ENCODE measurements around the gene TLR9. TPM values are rescaled to one million over a fixed set of nuclear protein-coding genes. Genes with fewer than 3 reads are reported as not detected.

The TLR9 gene
- total RNA-seq, 2 experiments from 2014 or later: 0.59 to 0.90 TPM

DNA sequence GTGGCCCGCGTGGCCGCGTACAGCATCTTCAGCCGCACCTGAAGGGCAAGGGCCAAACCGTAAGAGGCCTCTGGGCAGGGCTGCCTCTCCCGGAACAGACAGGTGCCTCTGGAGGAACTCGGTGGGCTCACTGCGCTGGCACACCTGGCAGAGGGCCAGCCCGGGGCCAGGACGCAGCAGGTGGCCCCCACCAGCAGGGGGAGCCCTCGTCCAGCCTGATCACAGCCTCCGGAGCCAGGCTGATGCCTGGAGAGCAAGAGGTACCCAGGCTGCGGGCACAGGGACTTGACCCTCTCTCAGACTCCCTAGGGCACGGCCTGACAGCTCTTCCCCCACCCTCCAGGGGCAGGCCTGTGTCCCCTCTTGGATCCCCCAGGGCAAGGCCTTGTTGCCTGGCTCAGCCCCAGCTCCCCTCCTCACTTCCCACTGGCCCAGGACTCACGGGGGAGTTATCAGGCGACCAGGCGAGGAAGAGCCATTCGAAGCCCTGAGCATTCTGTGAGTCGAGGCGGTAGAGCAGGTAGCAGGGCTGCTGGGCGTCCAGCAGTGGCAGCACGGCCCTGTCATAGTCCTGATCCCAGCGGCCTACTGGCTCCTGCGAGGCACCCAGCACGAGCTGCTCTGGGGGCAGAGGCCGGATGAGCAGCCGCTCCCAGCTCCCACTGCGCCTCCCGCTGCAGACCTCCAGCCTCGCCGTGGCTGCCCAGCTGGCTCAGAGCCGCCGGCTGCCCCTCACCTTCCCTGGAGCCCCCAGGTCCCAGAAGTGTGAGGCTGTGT, 6.2 kb upstream of the TLR9 start:
- DNase-seq: peak; percentile 90
- peaks cover 37% of the 10 kb centered on the region for H3K4me1 Mint-ChIP-seq (ENCODE audit: low read depth)
- peak overlapping the region; percentile 73 for H3K27ac Mint-ChIP-seq
- ChIA-PET POLR2A (interaction anchor here (1.2 to 2.6 kb wide), 6 partner anchors 8 to 52 kb away, joined by 3 to 16 read pairs (median 5); partner anchors contain the start of gene WDR82), CTCF (interaction anchor here (0.6 to 8.8 kb wide), 37 partner anchors 9 to 216 kb away, joined by 3 to 136 read pairs (median 5); partner anchors contain the start of genes GLYCTK, PPM1M and WDR82)
- H3K4me3 Mint-ChIP-seq: no peak overlapping the region
- intact Hi-C loops (cut with micrococcal nuclease): loop anchor here (1.0 kb wide), 1 partner anchor 108 kb away; no protein-coding TSS in a partner anchor
- H3K36me3 Mint-ChIP-seq: peaks cover 37% of the 10 kb centered on the region
- H3K9me3 Mint-ChIP-seq: no peaks in the 10 kb centered on the region
- no peaks in the 10 kb centered on the region for H3K27me3 Mint-ChIP-seq

DNA sequence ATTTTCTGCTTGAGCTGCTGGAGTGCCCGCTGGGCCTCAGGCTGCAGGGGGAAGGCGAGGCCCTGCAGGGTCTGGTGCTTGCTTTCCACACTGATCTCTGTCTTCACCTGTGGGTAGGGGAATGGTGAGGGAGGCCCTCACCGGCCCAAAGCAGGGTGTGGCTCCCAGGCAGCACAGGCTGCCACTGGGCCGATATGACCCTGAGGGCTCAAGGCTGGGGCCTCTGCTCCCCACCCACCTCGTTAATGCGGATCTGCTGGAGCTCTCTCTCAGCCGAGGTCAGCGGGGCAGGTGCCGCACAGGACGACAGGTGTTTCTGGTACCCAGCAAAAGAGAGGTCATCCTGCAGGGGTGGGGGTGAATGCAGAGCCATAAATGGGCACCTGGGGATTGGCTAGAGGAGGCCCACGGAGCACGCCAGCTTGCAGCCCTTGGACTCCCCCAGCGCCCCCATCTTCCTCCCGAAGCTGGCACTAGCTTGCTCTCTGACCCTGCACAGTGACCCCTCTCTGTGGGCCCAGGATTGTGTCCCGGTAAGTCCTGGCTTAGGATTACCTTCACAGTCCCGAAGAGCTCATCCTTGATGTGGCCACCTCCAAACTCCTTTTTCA, 5.5 kb upstream of the TLR9 start:
- H3K4me1 Mint-ChIP-seq (ENCODE audit: low read depth): peaks cover 37% of the 10 kb centered on the region
- POLR2A ChIA-PET: interaction anchor here (1.2 to 2.6 kb wide), 6 partner anchors 9 to 53 kb away, joined by 3 to 16 read pairs (median 5); partner anchors contain the start of gene WDR82

DNA sequence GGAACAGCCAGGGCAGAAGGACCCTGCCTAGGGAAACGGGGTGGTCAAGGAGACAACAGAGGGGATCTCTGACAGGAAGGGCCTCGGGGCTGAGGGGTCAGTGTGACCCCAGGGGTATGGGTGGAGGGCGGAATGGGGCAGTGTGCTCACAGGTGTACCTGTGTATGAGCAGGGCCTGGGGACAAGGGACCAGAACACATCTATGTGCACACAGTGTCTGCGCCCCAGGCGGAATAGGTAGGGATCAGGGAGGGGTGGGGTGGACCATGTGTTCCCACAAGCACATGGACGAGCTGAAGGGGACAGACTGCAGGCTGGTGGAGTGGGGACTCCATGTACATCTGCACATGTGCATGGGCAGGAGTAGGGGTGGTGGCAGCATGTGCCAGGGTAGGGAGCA, 5.0 kb upstream of the TLR9 start:
- ChIA-PET CTCF (interaction anchor here (0.9 to 8.8 kb wide), 12 partner anchors 10 to 218 kb away, joined by 4 to 136 read pairs (median 12); partner anchors contain the start of genes GLYCTK, PPM1M and WDR82), POLR2A (interaction anchor here (1.2 to 2.0 kb wide), 2 partner anchors 10 to 53 kb away, joined by 4 to 7 read pairs; no protein-coding TSS in a partner anchor)
- H3K4me1 Mint-ChIP-seq (ENCODE audit: low read depth): peaks cover 37% of the 10 kb centered on the region
- DNase-seq: no peak
- no peaks in the 10 kb centered on the region for H3K9me3 Mint-ChIP-seq
- peak overlapping the region; percentile 49 for H3K27ac Mint-ChIP-seq
- H3K36me3 Mint-ChIP-seq: peaks cover 33% of the 10 kb centered on the region
- no peak overlapping the region for H3K4me3 Mint-ChIP-seq
- intact Hi-C loops (cut with micrococcal nuclease): no loop called here
- no peaks in the 10 kb centered on the region for H3K27me3 Mint-ChIP-seq

More for the DNA sequence above, 5.5 kb upstream of the TLR9 start:
- no peak for DNase-seq
- CTCF ChIA-PET: interaction anchor here (0.7 to 8.8 kb wide), 27 partner anchors 10 to 217 kb away, joined by 3 to 136 read pairs (median 7); partner anchors contain the start of genes GLYCTK, PPM1M and WDR82
- H3K27ac Mint-ChIP-seq: peak overlapping the region; percentile 49
- H3K36me3 Mint-ChIP-seq: peaks cover 35% of the 10 kb centered on the region
- H3K9me3 Mint-ChIP-seq: no peaks in the 10 kb centered on the region
- H3K4me3 Mint-ChIP-seq: no peak overlapping the region
- H3K27me3 Mint-ChIP-seq: no peaks in the 10 kb centered on the region
- intact Hi-C loops (cut with micrococcal nuclease): loop anchor here (1.0 kb wide), 1 partner anchor 108 kb away; no protein-coding TSS in a partner anchor

DNA sequence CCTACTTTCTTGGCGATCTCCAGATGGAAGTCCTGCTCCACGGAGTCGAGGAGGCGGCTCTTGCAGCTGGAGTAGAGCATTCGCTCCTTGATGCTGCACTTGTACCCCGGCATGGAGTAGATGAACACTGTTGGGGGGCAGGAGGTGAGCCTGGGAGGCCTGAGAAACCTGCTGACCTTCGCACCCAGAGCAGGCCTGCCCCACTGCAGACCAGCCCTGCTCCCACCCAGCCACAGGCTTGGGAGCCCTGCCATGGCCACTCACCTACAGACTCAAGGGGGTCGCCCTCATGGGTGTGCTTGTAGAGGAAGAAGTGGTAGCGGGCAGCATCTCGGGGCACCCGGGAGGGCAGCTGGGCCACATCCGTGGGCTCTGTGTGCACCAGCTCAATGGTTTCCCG, 4.2 kb upstream of the TLR9 start:
- no peak overlapping the region for H3K4me3 Mint-ChIP-seq
- ChIA-PET POLR2A (no interaction called here), CTCF (interaction anchor here (1.0 to 8.8 kb wide), 3 partner anchors 9 to 110 kb away, joined by 5 to 136 read pairs (median 10); partner anchors contain the start of gene WDR82)
- no peak overlapping the region for H3K27ac Mint-ChIP-seq
- H3K27me3 Mint-ChIP-seq: no peaks in the 10 kb centered on the region
- H3K36me3 Mint-ChIP-seq: peaks cover 33% of the 10 kb centered on the region
- no peak for DNase-seq
- H3K9me3 Mint-ChIP-seq: no peaks in the 10 kb centered on the region
- intact Hi-C loops (cut with micrococcal nuclease): no loop called here
- peaks cover 41% of the 10 kb centered on the region for H3K4me1 Mint-ChIP-seq (ENCODE audit: low read depth)

DNA sequence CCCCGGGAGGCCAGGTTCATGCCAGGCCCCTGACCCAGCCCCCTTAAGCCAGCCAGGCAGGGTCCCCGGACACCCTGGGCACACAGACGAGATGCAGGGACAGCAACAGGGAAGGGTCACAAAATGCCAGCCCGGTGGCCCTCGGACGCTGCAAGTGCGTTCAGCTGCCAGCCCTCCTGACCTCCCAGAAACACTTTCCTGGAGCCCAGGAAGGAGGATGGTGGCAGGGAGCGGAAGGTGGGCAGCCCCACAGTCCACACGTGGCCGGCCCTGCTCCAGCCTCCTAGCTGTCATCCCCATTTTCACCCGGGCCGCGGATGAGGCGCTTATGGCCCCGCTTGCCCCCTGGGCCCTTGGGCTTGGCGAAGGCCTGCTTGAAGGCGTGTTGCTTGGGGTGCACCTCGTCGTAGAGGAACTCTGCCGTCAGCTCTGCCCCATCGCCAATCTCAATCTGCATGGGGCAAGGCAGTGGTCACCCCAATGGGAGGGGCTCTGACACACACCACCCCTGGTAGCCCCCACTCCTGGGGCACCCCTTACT, 3.4 kb upstream of the TLR9 start:
- no peak for DNase-seq
- Mint-ChIP-seq H3K4me1 (ENCODE audit: low read depth) (peaks cover 42% of the 10 kb centered on the region), H3K9me3 (no peaks in the 10 kb centered on the region), H3K27me3 (no peaks in the 10 kb centered on the region), H3K4me3 (no peak overlapping the region), H3K36me3 (peaks cover 29% of the 10 kb centered on the region), H3K27ac (no peak overlapping the region)
- ChIA-PET POLR2A (interaction anchor here (0.5 kb wide), 1 partner anchor 10 kb away, joined by 3 read pairs; the partner anchor contains the start of gene TWF2), CTCF (interaction anchor here (1.0 to 8.8 kb wide), 3 partner anchors 9 to 110 kb away, joined by 5 to 136 read pairs (median 10); partner anchors contain the start of gene WDR82)
- intact Hi-C loops (cut with micrococcal nuclease): no loop called here

DNA sequence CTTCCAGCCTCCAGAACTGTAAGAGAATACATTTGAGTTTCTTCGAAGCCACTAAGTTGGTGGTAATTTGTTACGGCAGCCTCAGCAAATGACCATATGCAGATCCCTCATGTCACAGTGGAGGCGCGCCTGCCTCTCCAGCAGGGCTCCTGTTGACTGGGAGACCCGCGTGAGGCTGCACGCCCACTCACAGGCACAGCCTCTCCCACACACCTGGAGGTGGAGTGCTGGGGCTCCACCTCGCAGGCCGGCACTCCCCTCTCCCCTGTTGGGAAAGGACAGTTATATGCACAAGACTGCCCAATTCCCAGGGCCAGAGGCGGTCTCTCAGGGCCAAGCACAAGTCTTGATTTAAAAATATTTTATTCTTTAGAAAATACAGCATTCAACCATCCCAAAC, 2.8 kb upstream of the TLR9 start:
- Mint-ChIP-seq H3K27ac (no peak overlapping the region), H3K9me3 (no peaks in the 10 kb centered on the region), H3K36me3 (peaks cover 26% of the 10 kb centered on the region), H3K4me1 (ENCODE audit: low read depth) (peaks cover 46% of the 10 kb centered on the region), H3K27me3 (no peaks in the 10 kb centered on the region), H3K4me3 (no peak overlapping the region)
- ChIA-PET POLR2A (interaction anchor here (0.5 kb wide), 1 partner anchor 11 kb away, joined by 3 read pairs; the partner anchor contains the start of gene TWF2), CTCF (interaction anchor here (1.9 to 8.8 kb wide), 2 partner anchors 8 to 111 kb away, joined by 10 to 136 read pairs; no protein-coding TSS in a partner anchor)
- intact Hi-C loops (cut with micrococcal nuclease): no loop called here
- DNase-seq: no peak

DNA sequence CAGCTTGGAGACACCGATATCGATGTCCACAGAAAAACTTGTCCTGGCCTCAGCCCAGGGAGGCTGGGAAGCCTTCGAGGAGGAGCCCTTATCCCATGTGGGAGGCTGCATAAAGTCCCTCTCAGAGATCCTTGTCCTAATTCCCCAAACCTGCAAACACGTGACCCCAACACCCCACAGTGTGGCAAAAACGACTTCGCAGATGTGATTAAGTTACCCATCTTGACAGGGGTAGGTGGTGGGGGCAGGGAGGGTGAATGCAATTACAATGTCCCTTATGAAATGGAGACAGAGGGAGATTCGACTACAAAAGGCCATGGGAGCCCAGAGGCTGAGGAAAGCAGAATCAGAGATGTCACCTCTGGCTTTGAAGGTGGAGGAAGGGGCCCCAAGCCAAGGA, 2.3 kb upstream of the TLR9 start:
- ChIA-PET CTCF (interaction anchor here (1.6 to 12.4 kb wide), 2 partner anchors 61 to 112 kb away, joined by 5 to 271 read pairs; no protein-coding TSS in a partner anchor), POLR2A (interaction anchor here (0.8 to 1.1 kb wide), 2 partner anchors 19 to 112 kb away, joined by 3 read pairs; no protein-coding TSS in a partner anchor)
- Mint-ChIP-seq H3K4me1 (ENCODE audit: low read depth) (peaks cover 51% of the 10 kb centered on the region), H3K27me3 (no peaks in the 10 kb centered on the region), H3K9me3 (no peaks in the 10 kb centered on the region), H3K4me3 (no peak overlapping the region), H3K36me3 (peaks cover 25% of the 10 kb centered on the region), H3K27ac (peak overlapping the region; percentile 6)
- no peak for DNase-seq
- intact Hi-C loops (cut with micrococcal nuclease): no loop called here

DNA sequence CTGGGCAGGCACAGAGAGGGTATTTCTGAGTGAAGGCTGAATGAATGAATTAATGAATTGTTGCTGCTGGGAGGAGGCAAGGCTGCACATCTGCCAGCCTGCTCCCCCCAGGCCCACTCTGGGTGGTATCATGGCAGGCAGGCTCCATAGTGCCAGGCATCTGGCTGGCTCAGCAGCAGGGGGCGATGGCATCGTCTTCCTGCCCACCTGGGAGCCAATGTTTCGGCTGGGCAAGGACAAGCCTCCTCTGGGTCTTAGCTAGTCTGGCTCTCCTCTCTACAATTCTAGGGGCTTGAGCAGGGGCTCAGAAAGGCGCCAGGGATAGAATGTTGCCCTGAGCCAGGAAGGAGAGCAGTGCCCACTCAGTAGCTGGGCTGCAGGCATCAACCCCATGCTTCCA, 1.7 kb upstream of the TLR9 start:
- H3K9me3 Mint-ChIP-seq: no peaks in the 10 kb centered on the region
- intact Hi-C loops (cut with micrococcal nuclease): no loop called here
- ChIA-PET CTCF (interaction anchor here (0.9 to 12.4 kb wide), 4 partner anchors 11 to 113 kb away, joined by 3 to 271 read pairs (median 4); no protein-coding TSS in a partner anchor), POLR2A (interaction anchor here (0.8 to 1.1 kb wide), 2 partner anchors 19 to 112 kb away, joined by 3 read pairs; no protein-coding TSS in a partner anchor)
- H3K4me3 Mint-ChIP-seq: no peak overlapping the region
- H3K4me1 Mint-ChIP-seq (ENCODE audit: low read depth): peaks cover 53% of the 10 kb centered on the region
- DNase-seq: peak; percentile 30
- peak overlapping the region; percentile 38 for H3K27ac Mint-ChIP-seq
- H3K36me3 Mint-ChIP-seq: peaks cover 22% of the 10 kb centered on the region
- H3K27me3 Mint-ChIP-seq: no peaks in the 10 kb centered on the region

DNA sequence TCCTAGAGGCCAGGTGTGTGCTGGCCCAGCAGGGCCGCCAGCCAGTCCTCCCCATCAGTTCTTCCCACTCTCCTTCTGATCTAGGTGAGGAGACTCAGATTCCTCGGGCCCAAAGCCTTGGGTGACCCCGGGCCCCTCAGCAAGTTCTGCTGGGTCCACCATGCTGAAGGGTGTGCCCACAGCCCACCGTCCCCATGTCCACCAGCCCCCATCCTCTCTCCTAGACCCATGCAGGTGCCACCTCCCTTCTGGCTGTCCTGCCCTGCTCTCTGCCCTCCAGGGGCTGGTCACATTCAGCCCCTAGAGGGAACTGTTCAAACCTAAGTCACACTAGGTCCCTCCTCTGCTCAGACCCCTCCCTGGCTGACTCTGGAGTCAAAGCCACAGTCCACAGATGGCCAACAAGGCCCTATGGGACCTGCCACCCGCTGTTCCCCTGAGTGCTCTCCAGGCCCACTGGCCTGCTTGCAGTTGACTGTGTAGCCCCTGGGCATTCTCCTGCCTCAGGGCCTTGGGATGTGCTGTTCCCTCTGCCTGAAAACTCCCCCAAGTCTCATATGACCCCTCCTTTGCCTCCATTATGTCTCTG, 878 bp upstream of the TLR9 start:
- peak; percentile 11 for DNase-seq
- ChIA-PET CTCF (interaction anchor here (0.8 to 12.4 kb wide), 8 partner anchors 8 to 114 kb away, joined by 3 to 271 read pairs (median 4); partner anchors contain the start of gene WDR82), POLR2A (interaction anchor here (0.8 to 0.9 kb wide), 2 partner anchors 9 to 15 kb away, joined by 3 read pairs; no protein-coding TSS in a partner anchor)
- H3K4me1 Mint-ChIP-seq (ENCODE audit: low read depth): peaks cover 53% of the 10 kb centered on the region
- no peaks in the 10 kb centered on the region for H3K27me3 Mint-ChIP-seq
- H3K36me3 Mint-ChIP-seq: peaks cover 16% of the 10 kb centered on the region
- H3K4me3 Mint-ChIP-seq: peak overlapping the region; percentile 30
- no peaks in the 10 kb centered on the region for H3K9me3 Mint-ChIP-seq
- intact Hi-C loops (cut with micrococcal nuclease): no loop called here
- H3K27ac Mint-ChIP-seq: peak overlapping the region; percentile 38

DNA sequence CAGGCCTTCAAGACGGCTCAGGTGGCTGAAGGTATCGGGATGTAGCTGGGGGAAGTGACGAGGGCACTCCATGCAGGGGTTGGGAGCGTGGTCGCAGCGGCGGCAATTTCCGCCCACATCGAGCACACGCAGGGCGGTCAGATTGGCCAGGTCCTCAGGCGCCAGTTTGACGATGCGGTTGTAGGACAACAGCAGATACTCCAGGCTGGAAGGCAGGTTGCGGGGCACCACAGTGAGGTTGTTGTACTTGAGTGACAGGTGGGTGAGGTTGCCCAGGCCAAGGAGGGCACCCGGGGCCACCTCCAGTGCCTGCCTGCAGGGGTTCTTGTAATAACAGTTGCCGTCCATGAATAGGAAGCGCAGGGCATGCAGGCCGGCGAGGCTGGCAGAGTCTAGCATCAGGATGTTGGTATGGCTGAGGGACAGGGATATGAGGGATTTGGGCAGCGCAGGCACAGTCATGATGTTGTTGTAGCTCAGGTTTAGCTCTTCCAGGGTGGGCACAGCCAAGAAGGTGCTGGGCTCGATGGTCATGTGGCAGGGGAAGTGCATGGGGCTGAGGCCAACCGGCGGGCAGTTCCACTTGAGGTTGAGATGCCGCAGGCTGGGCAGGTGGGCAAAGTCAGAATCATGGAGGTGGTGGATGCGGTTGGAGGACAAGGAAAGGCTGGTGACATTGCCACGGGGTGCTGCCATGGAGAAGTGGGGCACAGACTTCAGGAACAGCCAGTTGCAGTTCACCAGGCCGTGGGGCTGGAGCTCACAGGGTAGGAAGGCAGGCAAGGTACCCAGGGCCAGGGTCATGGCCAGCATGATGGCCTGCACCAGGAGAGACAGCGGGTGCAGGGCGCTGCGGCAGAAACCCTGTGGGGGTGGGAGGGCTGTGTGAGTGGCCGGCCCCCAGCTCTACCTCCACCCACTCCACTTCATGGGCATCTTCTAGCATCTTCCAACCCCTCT, 1.7 kb downstream of the TLR9 start:
- ChIA-PET POLR2A (interaction anchor here (0.6 to 0.9 kb wide), 2 partner anchors 54 to 724 kb away, joined by 4 to 5 read pairs; partner anchors contain the start of gene WDR82), CTCF (interaction anchor here (1.5 to 12.4 kb wide), 7 partner anchors 9 to 223 kb away, joined by 4 to 271 read pairs (median 50); partner anchors contain the start of genes TWF2 and WDR82)
- intact Hi-C loops (cut with micrococcal nuclease): loop anchor here (5.0 kb wide), 1 partner anchor 224 kb away; the partner anchor contains the start of gene SEMA3G
- Mint-ChIP-seq H3K9me3 (no peaks in the 10 kb centered on the region), H3K36me3 (no peaks in the 10 kb centered on the region), H3K4me3 (peak overlapping the region; percentile 8), H3K27ac (peak overlapping the region; percentile 9), H3K4me1 (ENCODE audit: low read depth) (peaks cover 72% of the 10 kb centered on the region), H3K27me3 (no peaks in the 10 kb centered on the region)
- no peak for DNase-seq
